ENCODE measurements around the gene TCHH. TPM values are rescaled to one million over a fixed set of nuclear protein-coding genes. Genes with fewer than 3 reads are reported as not detected.
A peak's percentile ranks its signal among the peaks of the same experiment; 100 is the strongest.

Gene TCHH
- total RNA-seq, 1 experiment from 2014 or later = 0.06 TPM

- DNase-seq (ENCODE audit: low read depth) = peak; percentile 13
Observed at GRCh38 chr1:152061952-152062351, 53.3 kb downstream of the TCHH start.

Other genes starting within 250 kb of the TCHH start
- 20.3 and 22.8 TPM in 2 replicates for gene THEM4, start 205.9 kb downstream of the TCHH start, total RNA-seq (2014; rRNA removed)
- 81.9 and 115 TPM in 2 replicates for gene S100A10, start 121.6 kb downstream of the TCHH start, total RNA-seq (2014; rRNA removed)
- gene S100A11, start 78.4 kb downstream of the TCHH start, total RNA-seq (2014; rRNA removed) = 388 and 454 TPM in 2 replicates
- not detected in 2 replicates for gene TCHHL1, start 26.4 kb downstream of the TCHH start, total RNA-seq (2014; rRNA removed)
- gene RPTN, start 43.8 kb upstream of the TCHH start, total RNA-seq (2014; rRNA removed) = not detected in 2 replicates
- gene HRNR, start 108.7 kb upstream of the TCHH start, total RNA-seq (2014; rRNA removed) = not detected in 2 replicates
- gene FLG, start 209.8 kb upstream of the TCHH start, total RNA-seq (2014; rRNA removed) = under 0.01 TPM in 1 of 2 replicates, not detected in the other
- gene FLG2, start 244.6 kb upstream of the TCHH start, total RNA-seq (2014; rRNA removed) = not detected in 2 replicates

Data from LHCN-M2 (cell line).